Ovary (tissue), 9 donors: Measurements from ENCODE around the gene TUBB1. TPM values are rescaled to one million over a fixed set of nuclear protein-coding genes. Genes with fewer than 3 reads are reported as not detected.

Experiments
- DNase-seq, 5 donors: peaks; one replicate each; pipeline ENCODE4 v3.0.0-alpha.2; 2019 to 2020
- H3K27ac ChIP-seq, 2 donors: fragments of 200-600 bp; one replicate each; pipeline versions ENCODE4 v1.5.1 to v1.8.0; 2019 to 2022
- H3K27me3 ChIP-seq: fragments of 200-600 bp; one replicate; pipeline ENCODE4 v1.8.0; 2022
- H3K36me3 ChIP-seq: fragments of 200-600 bp; sonication (generic); one replicate; pipeline ENCODE4 v1.5.1; 2019
- H3K4me1 ChIP-seq: one replicate; pipeline ENCODE4 v1.8.1; 2013; ENCODE audit warnings: mild to moderate bottlenecking, moderate library complexity; ENCODE audit not compliant: insufficient read depth
- H3K4me3 ChIP-seq: fragments of 200-600 bp; sonication (generic); one replicate; pipeline ENCODE4 v1.5.1; 2017
- H3K9me3 ChIP-seq, 2 donors: fragments of 200-600 bp in 1 of 2; sonication (generic) in 1 of 2; one replicate each; pipeline versions ENCODE4 v1.5.1 to v1.8.1; 2013 to 2019; ENCODE audit warnings: mild to moderate bottlenecking in 1 of 2, moderate library complexity in 1 of 2
- CTCF ChIP-seq, 3 donors: fragments of 450-650 bp in 2 of 3; fragments of 200-600 bp in 1 of 3; IDR thresholded peaks; one replicate each; pipeline versions ENCODE4 v1.5.1 to v1.8.0; 2016 to 2022; ENCODE audit warnings: antibody characterized with exemption in 3 of 3, mild to moderate bottlenecking in 1 of 3
- EP300 ChIP-seq: sonication (generic); formaldehyde crosslinking; IDR thresholded peaks from one replicate; pipeline ENCODE4 v1.6.1; 2017; ENCODE audit warnings: antibody characterized with exemption
- POLR2A ChIP-seq: fragments of 450-650 bp; IDR thresholded peaks from one replicate; pipeline ENCODE4 v1.6.1; 2017; ENCODE audit warnings: antibody characterized with exemption, mild to moderate bottlenecking, moderate library complexity
- whole genome bisulfite sequencing, 3 donors: extraction: QIAGEN DNeasy Blood & Tissue Kit in 1 of 3; methylation state at CpG; one replicate each; pipeline versions ENCODE4 v1.1.5 to v1.1.7; 2013 to 2017; 5-methylcytosine and 5-hydroxymethylcytosine counted together
- intact Hi-C, 4 donors: fragments of 100-400 bp; cut with DNase I; formaldehyde crosslinking; loops; one replicate each; pipeline versions ENCODE4 v1.11.0 to v1.15.1; 2022 to 2023
- polyA plus RNA-seq, 2 donors: library from polyadenylated mRNA; stranded (reverse); fragments of 200-250 nt in 1 of 2; fragments of 350-450 nt in 1 of 2; fragmentation: Illumina TruSeq in 1 of 2; extraction: RNeasy Lipid Tissue Mini Kit (QIAGEN cat#74804) in 1 of 2; gene quantifications; one replicate each; pipeline ENCODE4 v1.2.3, GENCODE V29; 2013 to 2014
- total RNA-seq, 7 donors: library from RNA; depleted of rRNA in 2 of 7; stranded (reverse); fragments of >200 nt in 2 of 7; fragmentation: NEBNext Ultra II Directional in 3 of 7; extraction: Animal tissue kit (Norgen Biotek cat#: 25700) in 3 of 7; gene quantifications; one replicate each; pipeline versions ENCODE4 v1.1.0 to v1.2.4, GENCODE V29; 2016 to 2023
- donor health status: DM: no; HTN: no; CAD: no; lungs with moderate emphysema.
- donor health status: DM: no; HTN: no; CAD: no.
- donor health status: Bipolar disorder and iron deficiency.
- donor health status: DM: yes; HTN: yes; CAD: no.
- donor health status: DM: no; HTN: no; CAD: no.
- donor health status: DM: yes; HTN: yes; CAD: no.

Gene TUBB1
- total and polyA plus RNA-seq, 9 donors: 0.02 to 0.17 (median 0.12) TPM; not detected in 2

GRCh38 chr20:58973179-58973578, 46.0 kb upstream of the TUBB1 start:
- WGBS, 3 donors: 69 to 77% (median 74%) methylated on average over 4 of the region's 4 CpGs

GRCh38 chr20:58973866-58974265, 45.4 kb upstream of the TUBB1 start:
- no peaks in the 10 kb centered on the region for H3K9me3 ChIP-seq
- no peak overlapping the region for H3K27ac ChIP-seq
- intact Hi-C loops: no loop called here
- TF ChIP-seq EP300 (no peak), CTCF (IDR thresholded peaks at IDR 0.05) (no peak), POLR2A (no peak)
- no peak for DNase-seq
- H3K27me3 ChIP-seq: no peaks in the 10 kb centered on the region
- WGBS, 3 donors: 89 to 91% (median 90%) methylated on average over 3 of the region's 3 CpGs
- no peaks in the 10 kb centered on the region for H3K36me3 ChIP-seq
- no peaks in the 10 kb centered on the region for H3K4me1 ChIP-seq
- no peak overlapping the region for H3K4me3 ChIP-seq

More at GRCh38 chr20:58973179-58973578, 46.0 kb upstream of the TUBB1 start:
- DNase-seq: no peak
- intact Hi-C loops: no loop called here
- no peak for TF ChIP-seq POLR2A
- H3K27ac ChIP-seq: no peak overlapping the region
- H3K4me3 ChIP-seq: no peak overlapping the region
- H3K36me3 ChIP-seq: no peaks in the 10 kb centered on the region
- no peaks in the 10 kb centered on the region for H3K9me3 ChIP-seq
- no peaks in the 10 kb centered on the region for H3K4me1 ChIP-seq
- H3K27me3 ChIP-seq: no peaks in the 10 kb centered on the region

GRCh38 chr20:58975353-58975752, 43.9 kb upstream of the TUBB1 start:
- H3K4me3 ChIP-seq: no peak overlapping the region
- intact Hi-C loops: loop anchor here in 1 of 4 donors (5.0 kb wide), 1 partner anchor 67 kb away; the partner anchor contains the start of gene PRELID3B
- H3K4me1 ChIP-seq: no peaks in the 10 kb centered on the region
- TF ChIP-seq POLR2A (no peak), EP300 (no peak), CTCF (IDR thresholded peaks at IDR 0.05) (no peak)
- no peak for DNase-seq
- H3K27ac ChIP-seq: no peak overlapping the region
- H3K9me3 ChIP-seq: no peaks in the 10 kb centered on the region
- H3K36me3 ChIP-seq: no peaks in the 10 kb centered on the region
- 86 to 96% (median 96%) methylated on average over 1 of the region's 1 CpG for WGBS, 3 donors
- no peaks in the 10 kb centered on the region for H3K27me3 ChIP-seq

- TF ChIP-seq CTCF (IDR thresholded peaks at IDR 0.05) (no peak), EP300 (no peak), POLR2A (no peak)
- no peak overlapping the region for H3K27ac ChIP-seq
- H3K27me3 ChIP-seq: no peaks in the 10 kb centered on the region
- 80 to 86% (median 86%) methylated on average over 3 of the region's 3 CpGs for WGBS, 3 donors
- H3K4me1 ChIP-seq: peaks cover 3% of the 10 kb centered on the region
- no peak for DNase-seq
- H3K9me3 ChIP-seq: no peaks in the 10 kb centered on the region
- intact Hi-C loops: loop anchor here in 1 of 4 donors (5.0 kb wide), 1 partner anchor 66 kb away; the partner anchor contains the start of gene PRELID3B
- H3K36me3 ChIP-seq: no peaks in the 10 kb centered on the region
- no peak overlapping the region for H3K4me3 ChIP-seq
Observed at GRCh38 chr20:58976061-58976730, 43.0 kb upstream of the TUBB1 start.
